GM18909 (cell line): ENCODE results near the gene RGS9BP.
"Not testable (repeated sequence)": the region's sequence is repeated elsewhere in the genome, so short reads cannot be mapped to it uniquely, and the experiment has no call there.

Experiments used
- ATAC-seq: cut with Tn5 transposase; IDR thresholded peaks from one replicate; pipeline ENCODE4 v1.9.1; 2021; ENCODE audit warnings: mild to moderate bottlenecking; ENCODE audit not compliant: unreplicated experiment, poor library complexity

Gene RGS9BP

DNA sequence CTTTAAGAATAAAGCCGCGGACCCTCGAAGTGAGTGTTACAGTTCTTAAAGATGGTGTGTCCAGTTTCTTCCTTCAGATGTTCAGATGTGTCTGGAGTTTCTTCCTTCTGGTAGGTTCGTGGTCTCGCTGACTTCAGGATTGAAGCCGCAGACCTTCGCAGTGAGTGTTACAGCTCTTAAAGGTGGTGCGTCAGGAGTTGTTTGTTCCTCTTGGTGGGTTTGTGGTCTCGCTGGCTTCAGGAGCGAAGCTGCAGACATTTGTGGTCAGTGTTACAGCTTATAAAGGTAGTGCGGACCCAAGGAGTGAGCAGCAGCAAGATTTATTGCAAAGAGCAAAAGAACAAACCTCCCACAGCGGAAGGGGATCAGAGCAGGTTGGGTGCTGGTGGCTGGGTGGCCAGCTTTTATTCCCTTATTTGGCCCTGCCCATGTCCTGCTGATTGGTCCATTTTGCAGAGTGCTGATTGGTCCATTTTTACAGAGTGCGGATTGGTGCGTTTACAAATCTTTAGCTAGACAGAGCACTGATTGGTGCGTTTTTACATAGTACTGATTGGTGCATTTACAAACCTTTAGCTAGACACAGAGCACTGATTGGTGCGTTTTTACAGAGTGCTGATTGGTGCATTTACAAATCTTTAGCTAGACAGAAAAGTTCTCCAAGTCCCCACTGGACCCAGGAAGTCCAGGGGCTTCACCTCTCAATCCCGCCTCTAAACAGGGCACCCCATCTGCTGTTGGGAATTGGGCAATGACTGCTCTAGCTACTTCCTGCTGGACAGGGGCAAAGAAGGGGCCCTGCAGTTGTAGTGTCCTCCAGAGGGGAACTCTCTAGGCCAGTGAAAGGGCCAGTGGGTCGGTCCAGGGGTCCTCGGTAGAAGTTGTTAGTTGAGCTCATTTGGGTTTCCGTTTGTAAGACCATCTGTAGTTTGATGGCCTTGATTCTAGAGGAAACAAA lies 17.8 kb downstream of the RGS9BP start:
- ATAC-seq: not testable (repeated sequence)

DNA sequence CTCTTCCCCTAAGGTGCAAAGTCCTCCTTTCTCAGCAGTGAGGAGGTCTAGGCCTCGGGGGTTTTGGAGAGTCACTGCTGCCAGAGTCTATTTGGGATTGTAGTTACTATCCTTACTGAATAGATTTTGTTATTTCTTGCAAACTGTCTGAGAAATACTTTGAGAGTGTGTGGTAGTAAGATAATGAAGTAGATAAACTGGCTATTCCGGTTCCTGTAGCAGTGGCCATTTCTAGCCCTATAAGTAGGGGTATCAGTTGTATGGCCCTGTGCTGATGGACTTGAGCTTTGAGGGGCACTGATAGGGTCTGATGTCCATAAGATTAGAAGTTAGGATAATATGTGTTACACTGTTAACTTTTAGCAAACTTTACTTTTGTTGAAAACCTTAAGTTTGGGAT lies 18.7 kb downstream of the RGS9BP start:
- not testable (repeated sequence) for ATAC-seq

DNA sequence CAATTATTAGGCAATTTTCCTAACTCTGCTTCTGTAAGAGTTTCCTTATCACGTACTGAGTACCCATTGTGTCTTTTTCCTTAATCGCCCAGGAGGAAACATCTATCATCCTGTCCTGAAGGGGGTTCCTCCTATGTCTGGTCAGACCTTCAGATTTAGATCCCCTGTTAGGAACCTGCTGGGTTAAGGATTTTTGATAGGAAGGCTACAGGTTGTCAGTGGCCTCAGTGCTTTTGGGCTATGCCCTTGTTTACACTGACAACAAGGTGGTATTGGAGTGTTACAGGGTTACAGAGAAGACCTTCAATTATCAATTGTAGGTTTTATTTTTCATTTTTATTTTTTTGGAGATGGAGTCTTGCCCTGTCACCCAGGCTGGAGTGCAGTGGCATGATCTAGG lies 19.2 kb downstream of the RGS9BP start:
- ATAC-seq: not testable (repeated sequence)

DNA sequence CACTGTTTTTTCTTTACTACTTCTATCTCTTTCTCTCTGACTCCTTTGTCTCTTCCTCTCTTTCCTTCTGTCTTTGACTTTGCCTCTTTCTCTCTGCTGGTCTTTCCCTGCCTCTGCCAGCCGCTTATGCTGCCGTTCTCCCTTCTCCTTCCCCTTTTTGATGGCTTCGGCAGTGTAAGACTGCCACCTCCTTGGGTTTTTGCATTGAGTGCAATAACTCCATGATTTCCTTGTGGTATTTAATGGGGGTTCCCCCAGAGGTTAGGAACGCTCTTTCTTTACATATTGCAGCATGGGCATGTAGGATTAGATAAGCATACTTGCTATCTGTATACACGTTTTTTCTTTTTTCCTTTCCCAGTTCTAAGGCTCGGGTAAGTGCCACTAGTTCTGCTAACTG lies 19.9 kb downstream of the RGS9BP start:
- ATAC-seq: not testable (repeated sequence)

- ATAC-seq: not testable (repeated sequence)
These were observed 21.1 kb downstream of the RGS9BP start for GRCh38 chr19:32696771-32697170.

- ATAC-seq: not testable (repeated sequence)
These were observed 24.5 kb downstream of the RGS9BP start for GRCh38 chr19:32700129-32700528.

GRCh38 chr19:32702010-32702409 lies 26.4 kb downstream of the RGS9BP start:
- no peak for ATAC-seq

- ATAC-seq: not testable (repeated sequence)
These were observed 28.4 kb downstream of the RGS9BP start for GRCh38 chr19:32704006-32704405.

- no peak for ATAC-seq
These were observed 32.8 kb downstream of the RGS9BP start for GRCh38 chr19:32708457-32708856.

DNA sequence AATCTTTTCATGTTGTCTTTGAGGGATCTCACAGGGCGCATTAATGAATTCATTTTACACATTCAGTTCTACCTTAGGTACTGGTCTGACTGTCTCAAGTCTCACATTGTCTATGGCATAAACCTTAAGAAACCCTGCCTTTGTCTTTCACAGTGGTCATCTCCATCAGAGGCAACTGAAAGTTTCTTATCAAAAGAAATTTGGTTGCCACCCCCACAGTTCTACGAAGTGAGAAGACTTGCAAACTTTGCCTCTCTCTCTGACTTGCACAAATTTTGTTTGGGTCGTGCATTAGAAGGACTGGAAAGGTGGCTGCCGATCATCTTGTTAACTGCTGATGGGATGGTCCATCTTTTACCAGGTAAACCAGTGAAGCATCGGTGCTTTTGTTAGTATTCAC lies 33.4 kb downstream of the RGS9BP start:
- ATAC-seq: no peak

DNA sequence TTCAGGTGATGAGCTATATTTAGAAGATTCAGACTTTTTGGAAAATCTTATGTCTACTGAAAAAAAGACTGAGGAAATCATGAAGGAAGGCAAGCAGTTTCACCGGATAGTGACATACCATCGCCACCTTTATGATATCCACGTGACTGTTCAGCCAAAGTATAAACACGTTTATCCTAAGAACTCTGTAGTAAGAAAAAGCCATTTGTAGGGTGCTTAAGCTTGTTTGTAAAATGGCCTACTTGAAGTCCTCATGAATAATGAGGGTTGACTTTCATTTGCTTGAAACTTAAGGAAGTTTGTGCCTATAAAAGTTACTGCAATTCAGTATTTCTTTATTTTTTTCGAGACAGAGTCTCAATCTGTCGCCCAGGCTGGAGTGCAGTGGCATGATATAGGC lies 36.1 kb downstream of the RGS9BP start:
- no peak for ATAC-seq

- not testable (repeated sequence) for ATAC-seq
These were observed 40.6 kb downstream of the RGS9BP start for GRCh38 chr19:32716203-32716602.

DNA sequence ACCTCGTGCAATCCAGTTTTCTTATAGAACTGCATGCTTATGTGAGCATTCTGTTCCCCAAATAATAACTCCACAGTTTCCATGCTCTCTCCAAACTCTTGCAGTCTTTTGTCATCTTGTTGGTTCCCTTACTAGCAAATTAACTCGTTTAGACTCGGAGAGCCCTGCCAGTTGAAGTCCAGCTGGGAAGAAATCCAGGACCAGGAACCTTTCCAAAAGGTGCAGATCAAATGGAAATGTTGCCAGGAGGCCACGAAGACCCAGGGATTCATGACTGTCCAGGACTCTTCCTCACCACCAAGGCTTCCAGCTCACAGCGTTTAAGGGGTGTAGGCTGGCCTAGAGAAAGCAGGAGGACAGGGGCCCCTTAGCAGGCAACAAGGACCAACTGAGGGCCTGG lies 41.8 kb downstream of the RGS9BP start:
- no peak for ATAC-seq

DNA sequence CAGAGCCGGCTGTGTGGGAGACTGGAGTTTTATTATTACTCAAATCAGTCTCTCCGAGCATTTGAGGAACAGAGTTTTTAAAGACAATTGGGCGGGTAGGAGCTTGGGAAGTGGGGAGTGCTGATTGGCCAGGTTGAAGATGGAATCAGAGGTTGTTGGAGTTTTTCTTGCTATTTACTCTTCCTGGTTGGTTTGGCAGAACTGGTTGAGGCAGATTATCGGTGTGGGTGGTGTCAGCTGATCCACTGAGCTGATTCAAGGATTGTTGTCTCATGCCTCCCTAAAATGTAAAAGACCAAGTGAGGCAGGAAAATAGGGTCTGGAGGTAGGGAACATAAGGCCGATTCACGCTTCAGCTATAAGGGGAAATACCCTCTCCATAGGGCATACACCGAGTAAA lies 42.6 kb downstream of the RGS9BP start:
- no peak for ATAC-seq

DNA sequence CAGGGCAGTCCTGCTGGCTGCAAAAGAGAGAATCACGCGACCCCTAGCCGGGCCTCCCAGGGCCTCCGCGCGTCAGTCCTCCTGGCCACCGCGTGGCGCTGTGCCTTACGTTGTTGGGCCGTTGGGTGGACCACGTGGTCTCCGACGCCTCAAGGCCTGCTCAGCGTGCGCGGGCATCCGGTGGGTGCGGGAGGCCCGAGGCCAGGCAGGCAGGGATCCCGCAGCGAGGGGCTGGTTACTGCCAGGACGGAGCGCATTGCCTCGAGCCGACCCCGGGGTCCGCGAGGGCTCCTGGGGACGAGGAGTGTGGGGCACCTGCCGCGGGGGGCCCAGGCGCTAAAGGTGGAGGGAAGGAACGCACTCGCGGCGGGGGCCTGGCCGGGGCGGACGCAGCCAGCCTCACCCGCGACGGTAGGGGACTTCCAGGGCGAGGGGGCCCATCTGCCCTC lies 44.0 kb downstream of the RGS9BP start, which contains the start of gene TDRD12:
Gene TDRD12 (plus strand): TSS at position 157 of the 449 bp plus-strand sequence. CDS start 306 bp downstream, outside the sequence.
- ATAC-seq: no peak

DNA sequence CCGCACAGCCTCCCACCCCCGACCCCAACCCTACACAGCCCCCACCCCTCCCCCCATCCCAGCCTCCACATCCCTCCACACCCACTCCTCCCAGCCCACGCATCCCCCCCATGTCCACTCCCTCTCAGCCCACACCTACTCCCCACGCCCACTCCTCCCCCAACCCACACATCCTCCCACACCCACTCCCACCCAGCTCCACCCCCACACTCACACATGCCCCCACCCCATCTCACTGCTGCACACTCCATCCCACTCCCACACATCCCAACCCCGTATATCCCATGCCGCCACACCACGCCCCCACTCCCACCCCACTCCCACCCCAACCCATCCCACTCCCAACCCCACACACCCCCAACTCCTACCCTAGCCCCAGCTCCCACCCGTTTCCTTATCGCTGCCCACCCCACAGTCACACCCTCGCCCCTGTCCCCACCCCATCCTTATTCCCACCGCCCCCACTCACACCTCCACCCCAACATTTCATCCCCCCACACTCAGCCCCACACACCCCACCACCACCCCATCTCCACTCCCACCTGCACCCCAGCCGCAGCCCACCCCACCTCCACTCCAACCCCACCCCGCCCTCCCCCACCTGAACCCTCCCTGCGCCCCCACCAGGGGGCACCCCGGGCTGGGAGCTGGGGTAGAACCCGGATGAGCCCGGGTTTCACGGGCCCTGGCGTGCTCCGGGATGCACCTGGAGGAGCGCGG lies 44.7 kb downstream of the RGS9BP start:
- ATAC-seq: no peak

- no peak for ATAC-seq
These were observed 45.2 kb downstream of the RGS9BP start for GRCh38 chr19:32720936-32721250.
